Kidney (tissue), 14 donors: Measurements from ENCODE around the gene ALDH1A2. TPM values are rescaled to one million over a fixed set of nuclear protein-coding genes. Genes with fewer than 3 reads are reported as not detected.

Experiments
- DNase-seq, 5 donors: peaks; one replicate each; pipeline ENCODE4 v3.0.0-alpha.2; 2013 to 2020
- FAIRE-seq: peaks from 2 replicates; lab custom pipeline; 2012; peaks lifted over from hg19 to GRCh38; lab: Jason Lieb, UNC
- H3K27ac ChIP-seq, 2 donors: one replicate each; pipeline ENCODE4 v1.7.0; 2013; ENCODE audit warnings: low read depth in 2 of 2, low read length in 2 of 2, inconsistent platforms in 1 of 2
- H3K27me3 ChIP-seq: one replicate; pipeline ENCODE4 v1.7.1; 2013; ENCODE audit warnings: low read length, inconsistent platforms; ENCODE audit not compliant: control insufficient read depth, insufficient read depth
- H3K36me3 ChIP-seq, 3 donors: one replicate each; pipeline versions ENCODE4 v1.7.0 to v1.7.1; 2013; ENCODE audit warnings: low read length in 3 of 3, control low read depth in 1 of 3, inconsistent platforms in 1 of 3; ENCODE audit not compliant: insufficient read depth in 3 of 3, control insufficient read depth in 2 of 3
- H3K4me1 ChIP-seq, 3 donors: one replicate each; pipeline versions ENCODE4 v1.7.0 to v1.7.1; 2013; ENCODE audit warnings: low read length in 3 of 3, inconsistent platforms in 1 of 3, low read depth in 1 of 3; ENCODE audit not compliant: control insufficient read depth in 2 of 3, insufficient read depth in 2 of 3
- H3K4me3 ChIP-seq, 3 donors: one replicate each; pipeline versions ENCODE4 v1.7.0 to v1.8.1; 2013; ENCODE audit warnings: low read length in 3 of 3, control low read depth in 1 of 3, inconsistent platforms in 1 of 3
- H3K9ac ChIP-seq, 3 donors: one replicate each; pipeline versions ENCODE4 v1.7.0 to v1.7.1; 2013; ENCODE audit warnings: low read length in 3 of 3, control low read depth in 1 of 3, inconsistent platforms in 1 of 3
- H3K9me3 ChIP-seq, 3 donors: one replicate each; pipeline versions ENCODE4 v1.7.0 to v1.7.1; 2013; ENCODE audit warnings: low read length in 3 of 3, control low read depth in 1 of 3, inconsistent platforms in 1 of 3; ENCODE audit not compliant: control insufficient read depth in 2 of 3, insufficient read depth in 1 of 3
- intact Hi-C: fragments of 100-400 bp; cut with DNase I; formaldehyde crosslinking; loops from one replicate; pipeline ENCODE4 v1.11.1; 2022
- polyA plus RNA-seq: library from polyadenylated mRNA; stranded (reverse); fragments of 350-450 nt; fragmentation: Illumina TruSeq; extraction: RNeasy Lipid Tissue Mini Kit (QIAGEN cat#74804); gene quantifications from one replicate; pipeline ENCODE4 v1.2.3, GENCODE V29; 2014; ENCODE audit warnings: low read depth, low replicate concordance; ENCODE audit not compliant: insufficient read depth
- total RNA-seq: library from RNA; stranded (reverse); fragmentation: NEBNext Ultra II Directional; extraction: Animal tissue kit (Norgen Biotek cat#: 25700); gene quantifications from one replicate; pipeline ENCODE4 v1.2.1, GENCODE V29; 2021
- TF ChIP-seq, protein P1 (sequence below): IDR thresholded peaks from 3 replicates; pipeline ENCODE4 v1.5.1; 2012; ENCODE audit warnings: mild to moderate bottlenecking, moderate library complexity, borderline replicate concordance; ENCODE audit not compliant: insufficient read depth; ENCODE audit errors: extremely low read depth
- donor health status: control.
- donor health status: control.
- donor health status: control.
- donor health status: control.
- donor health status: control.
- donor health status: DM: yes; HTN: yes; CAD: no.
- donor health status: Normal renal cell carcinoma (clear cell type).

ALDH1A2 gene
- total and polyA plus RNA-seq, 2 donors from 2014 or later, result 24.4 to 113 TPM

DNA sequence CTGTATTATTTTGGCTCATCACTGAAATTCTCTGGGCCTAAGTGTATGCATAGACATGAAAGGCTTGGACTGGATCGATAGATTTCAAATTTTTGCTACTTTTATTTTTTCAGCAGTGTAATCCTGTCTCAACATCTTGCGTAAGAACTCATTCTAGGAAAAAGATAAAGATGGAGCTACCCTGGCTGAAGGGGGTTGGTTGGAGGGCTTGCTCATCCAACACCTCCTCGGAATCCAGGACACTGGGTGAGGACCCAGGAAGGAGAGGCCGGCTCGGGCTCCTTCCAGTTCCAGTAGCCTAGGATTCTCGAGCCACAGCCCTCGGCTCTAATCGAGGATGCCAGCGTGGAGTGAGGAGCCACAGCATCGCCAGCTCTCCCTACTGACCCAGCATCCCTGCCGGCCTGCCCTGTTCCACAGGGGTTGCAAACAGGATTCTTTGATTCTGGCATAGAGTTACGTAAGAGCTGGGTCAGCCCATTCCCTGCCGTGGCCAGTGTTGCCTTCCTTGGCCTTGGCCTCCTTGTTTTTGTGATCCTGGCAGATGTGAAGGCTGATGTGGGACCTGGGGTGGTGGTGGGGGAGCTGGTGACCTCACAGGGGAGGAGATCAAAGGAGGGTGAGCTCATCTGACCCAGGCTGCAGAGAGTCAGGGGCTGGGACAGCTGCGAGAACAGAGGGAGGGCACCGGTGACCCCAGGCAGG, 149.5 kb downstream of the ALDH1A2 start:
- Histone ChIP-seq H3K27ac (no peak overlapping the region), H3K27me3 (no peaks in the 10 kb centered on the region), H3K4me3 (no peak overlapping the region), H3K9me3 (no peaks in the 10 kb centered on the region), H3K4me1 (peaks cover 0 to 7% (median 0%) of the 10 kb centered on the region in 3 donors), H3K9ac (no peak overlapping the region), H3K36me3 (no peaks in the 10 kb centered on the region)
- DNase-seq (peak in 3 of 5 donors; percentile 29 to 74 (median 56)), FAIRE-seq (no peak)
- intact Hi-C loops, result no loop called here
- TF ChIP-seq, protein P1, sequence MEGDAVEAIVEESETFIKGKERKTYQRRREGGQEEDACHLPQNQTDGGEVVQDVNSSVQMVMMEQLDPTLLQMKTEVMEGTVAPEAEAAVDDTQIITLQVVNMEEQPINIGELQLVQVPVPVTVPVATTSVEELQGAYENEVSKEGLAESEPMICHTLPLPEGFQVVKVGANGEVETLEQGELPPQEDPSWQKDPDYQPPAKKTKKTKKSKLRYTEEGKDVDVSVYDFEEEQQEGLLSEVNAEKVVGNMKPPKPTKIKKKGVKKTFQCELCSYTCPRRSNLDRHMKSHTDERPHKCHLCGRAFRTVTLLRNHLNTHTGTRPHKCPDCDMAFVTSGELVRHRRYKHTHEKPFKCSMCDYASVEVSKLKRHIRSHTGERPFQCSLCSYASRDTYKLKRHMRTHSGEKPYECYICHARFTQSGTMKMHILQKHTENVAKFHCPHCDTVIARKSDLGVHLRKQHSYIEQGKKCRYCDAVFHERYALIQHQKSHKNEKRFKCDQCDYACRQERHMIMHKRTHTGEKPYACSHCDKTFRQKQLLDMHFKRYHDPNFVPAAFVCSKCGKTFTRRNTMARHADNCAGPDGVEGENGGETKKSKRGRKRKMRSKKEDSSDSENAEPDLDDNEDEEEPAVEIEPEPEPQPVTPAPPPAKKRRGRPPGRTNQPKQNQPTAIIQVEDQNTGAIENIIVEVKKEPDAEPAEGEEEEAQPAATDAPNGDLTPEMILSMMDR, result no peak

DNA sequence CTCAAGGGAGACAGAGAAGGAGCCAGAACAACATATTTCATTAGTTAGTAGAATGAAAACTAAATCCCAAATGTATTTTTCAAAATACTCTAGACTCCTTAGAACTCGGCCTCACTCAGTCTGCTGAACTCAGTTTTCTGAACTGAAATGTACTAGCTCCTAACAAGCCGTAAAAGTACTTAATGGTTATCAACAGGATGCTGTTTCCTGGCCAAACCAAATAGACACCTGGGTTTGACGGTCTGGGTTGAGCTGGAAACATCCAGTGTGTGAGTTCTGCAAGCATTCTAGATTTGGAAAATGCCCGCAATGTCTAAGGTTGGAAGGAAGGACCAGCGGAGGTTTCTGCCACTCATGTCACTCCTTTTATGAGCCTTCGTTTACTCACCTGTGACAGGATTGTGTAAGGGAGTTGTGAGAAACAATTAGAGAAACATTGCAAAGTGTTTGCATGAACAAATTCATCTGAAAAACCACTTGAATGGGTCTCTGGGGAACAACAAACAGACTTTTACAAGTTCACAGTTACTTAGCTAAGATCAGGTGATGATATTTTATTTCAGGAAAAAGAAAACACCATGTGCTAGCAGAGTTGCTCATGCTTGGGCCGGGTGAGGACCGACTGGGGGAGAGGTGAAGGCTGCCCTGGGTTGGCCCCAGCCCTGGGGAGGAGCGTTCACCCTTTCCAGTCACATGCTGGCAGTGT, 151.0 kb downstream of the ALDH1A2 start:
- TF ChIP-seq, protein P1, result no peak
- Histone ChIP-seq H3K36me3 (no peaks in the 10 kb centered on the region), H3K4me3 (no peak overlapping the region), H3K9ac (no peak overlapping the region), H3K27me3 (no peaks in the 10 kb centered on the region), H3K9me3 (no peaks in the 10 kb centered on the region), H3K27ac (no peak overlapping the region), H3K4me1 (peaks cover 0 to 3% (median 0%) of the 10 kb centered on the region in 3 donors)
- intact Hi-C loops, result no loop called here
- peak in 3 of 5 donors; percentile 55 to 83 (median 67) for DNase-seq
- FAIRE-seq, result no peak

DNA sequence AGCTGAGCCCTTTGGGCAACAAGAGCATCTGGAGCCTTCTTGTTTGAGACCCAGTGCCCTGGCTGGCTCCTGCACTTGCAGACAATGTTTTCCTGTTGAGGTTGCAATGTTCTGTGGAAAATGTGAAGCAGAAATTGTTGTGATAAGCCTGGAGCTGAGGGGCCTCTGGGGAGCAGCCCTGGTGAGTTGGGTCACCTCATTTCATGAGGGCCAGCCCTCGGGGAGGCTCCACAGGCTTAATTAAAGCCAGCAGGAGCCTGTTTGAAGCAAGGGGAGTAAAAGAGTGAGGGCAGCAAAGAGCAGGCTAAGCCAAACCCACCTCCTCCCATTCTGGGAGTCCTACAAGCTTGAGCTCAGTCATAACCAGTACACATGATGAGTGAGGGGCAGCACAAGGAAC, 154.3 kb downstream of the ALDH1A2 start:
- no peak overlapping the region for H3K27ac ChIP-seq
- no peak overlapping the region for H3K4me3 ChIP-seq
- intact Hi-C loops, result no loop called here
- H3K9me3 ChIP-seq, result no peaks in the 10 kb centered on the region
- peak in 2 of 5 donors; percentile 48 to 76 for DNase-seq
- H3K9ac ChIP-seq, result no peak overlapping the region
- H3K27me3 ChIP-seq, result no peaks in the 10 kb centered on the region
- TF ChIP-seq, protein P1, result no peak
- H3K36me3 ChIP-seq, result no peaks in the 10 kb centered on the region
- FAIRE-seq, result no peak
- H3K4me1 ChIP-seq, result peaks cover 0 to 3% (median 0%) of the 10 kb centered on the region in 3 donors
